ENCODE data around the gene P3R3URF. TPM values are rescaled to one million over a fixed set of nuclear protein-coding genes. Genes with fewer than 3 reads are reported as not detected.
"Not testable (repeated sequence)": the region's sequence is repeated elsewhere in the genome, so short reads cannot be mapped to it uniquely, and the experiment has no call there.

P3R3URF gene
- not detected in 3 replicates for total RNA-seq

DNA sequence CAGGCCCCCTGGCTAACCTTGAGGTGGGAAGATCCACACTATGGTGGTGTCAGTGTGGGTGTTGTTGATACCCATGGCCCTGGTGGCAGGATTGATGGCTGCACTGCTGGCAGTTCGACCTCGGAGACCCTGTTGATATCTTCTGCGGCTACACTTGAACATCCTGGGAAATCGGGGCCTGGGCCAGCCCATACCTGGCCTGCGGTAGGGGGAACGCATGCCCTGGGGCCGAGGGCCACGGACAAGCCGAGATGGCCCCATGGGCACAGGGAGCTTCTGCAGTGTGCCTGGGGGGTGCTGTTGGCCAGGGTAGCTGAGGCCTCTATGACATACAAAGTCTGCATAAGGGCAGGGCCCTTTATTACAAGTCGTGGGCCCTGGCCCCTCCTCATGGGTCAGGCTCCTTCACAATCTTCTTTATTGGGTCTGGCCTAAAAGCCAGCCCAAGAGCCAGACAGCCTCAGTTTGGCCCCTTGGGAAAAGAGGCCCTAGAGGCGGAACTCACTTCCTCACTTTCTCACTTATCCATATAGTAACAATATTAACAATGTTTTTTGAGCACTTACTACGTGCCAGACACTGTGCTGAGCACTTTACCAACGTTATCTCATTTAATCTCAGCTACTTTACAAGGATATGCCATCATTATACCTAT lies at the start of gene P3R3URF:
Gene P3R3URF (minus strand): TSS at position 278 of the 655 bp plus-strand sequence. CDS start 17 bp downstream, at position 261.
- no peak within 1 kb of the TSS for H3K27ac Mint-ChIP-seq
- H3K36me3 Mint-ChIP-seq, result no peaks in the 10 kb centered on the region
- H3K27me3 Mint-ChIP-seq (ENCODE audit: low read depth), result no peaks in the 10 kb centered on the region
- peaks cover 9% of the 10 kb centered on the region for H3K4me1 Mint-ChIP-seq
- H3K9me3 Mint-ChIP-seq, result no peaks in the 10 kb centered on the region
- H3K4me3 Mint-ChIP-seq, result no peak within 1 kb of the TSS
- TF ChIP-seq, protein P1, sequence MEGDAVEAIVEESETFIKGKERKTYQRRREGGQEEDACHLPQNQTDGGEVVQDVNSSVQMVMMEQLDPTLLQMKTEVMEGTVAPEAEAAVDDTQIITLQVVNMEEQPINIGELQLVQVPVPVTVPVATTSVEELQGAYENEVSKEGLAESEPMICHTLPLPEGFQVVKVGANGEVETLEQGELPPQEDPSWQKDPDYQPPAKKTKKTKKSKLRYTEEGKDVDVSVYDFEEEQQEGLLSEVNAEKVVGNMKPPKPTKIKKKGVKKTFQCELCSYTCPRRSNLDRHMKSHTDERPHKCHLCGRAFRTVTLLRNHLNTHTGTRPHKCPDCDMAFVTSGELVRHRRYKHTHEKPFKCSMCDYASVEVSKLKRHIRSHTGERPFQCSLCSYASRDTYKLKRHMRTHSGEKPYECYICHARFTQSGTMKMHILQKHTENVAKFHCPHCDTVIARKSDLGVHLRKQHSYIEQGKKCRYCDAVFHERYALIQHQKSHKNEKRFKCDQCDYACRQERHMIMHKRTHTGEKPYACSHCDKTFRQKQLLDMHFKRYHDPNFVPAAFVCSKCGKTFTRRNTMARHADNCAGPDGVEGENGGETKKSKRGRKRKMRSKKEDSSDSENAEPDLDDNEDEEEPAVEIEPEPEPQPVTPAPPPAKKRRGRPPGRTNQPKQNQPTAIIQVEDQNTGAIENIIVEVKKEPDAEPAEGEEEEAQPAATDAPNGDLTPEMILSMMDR (IDR thresholded peaks at IDR 0.05; ENCODE audit: unreplicated experiment), result peak; percentile 10
- DNase-seq (ENCODE audit: low spot score in 2 of 2, unreplicated experiment in 2 of 2), result no peak

DNA sequence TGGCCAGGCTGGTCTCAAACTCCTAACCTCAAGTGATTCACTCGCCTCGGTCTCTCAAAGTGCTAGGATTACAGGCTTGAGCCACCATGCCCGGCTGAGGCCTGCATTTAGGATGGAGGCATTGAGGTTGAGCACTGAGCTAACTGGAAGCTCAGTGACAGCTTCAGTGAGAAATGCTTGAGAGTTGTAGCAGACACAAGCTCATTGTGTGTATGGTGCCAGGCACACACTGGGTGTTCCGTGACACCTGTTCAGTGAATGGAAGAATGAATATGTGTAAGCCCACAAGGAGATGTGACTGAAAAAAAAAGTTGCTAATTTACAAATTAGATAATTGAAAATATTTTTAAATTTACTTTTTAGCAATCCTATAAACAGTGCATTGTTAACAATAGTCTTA lies 48.7 kb upstream of the P3R3URF start:
- Mint-ChIP-seq H3K4me3 (no peak overlapping the region), H3K9me3 (no peaks in the 10 kb centered on the region), H3K36me3 (no peaks in the 10 kb centered on the region), H3K27me3 (ENCODE audit: low read depth) (no peaks in the 10 kb centered on the region), H3K27ac (no peak overlapping the region), H3K4me1 (peaks cover 2% of the 10 kb centered on the region)
- TF ChIP-seq, protein P1 (IDR thresholded peaks at IDR 0.05; ENCODE audit: unreplicated experiment), result no peak
- no peak for DNase-seq (ENCODE audit: low spot score in 2 of 2, unreplicated experiment in 2 of 2)

DNA sequence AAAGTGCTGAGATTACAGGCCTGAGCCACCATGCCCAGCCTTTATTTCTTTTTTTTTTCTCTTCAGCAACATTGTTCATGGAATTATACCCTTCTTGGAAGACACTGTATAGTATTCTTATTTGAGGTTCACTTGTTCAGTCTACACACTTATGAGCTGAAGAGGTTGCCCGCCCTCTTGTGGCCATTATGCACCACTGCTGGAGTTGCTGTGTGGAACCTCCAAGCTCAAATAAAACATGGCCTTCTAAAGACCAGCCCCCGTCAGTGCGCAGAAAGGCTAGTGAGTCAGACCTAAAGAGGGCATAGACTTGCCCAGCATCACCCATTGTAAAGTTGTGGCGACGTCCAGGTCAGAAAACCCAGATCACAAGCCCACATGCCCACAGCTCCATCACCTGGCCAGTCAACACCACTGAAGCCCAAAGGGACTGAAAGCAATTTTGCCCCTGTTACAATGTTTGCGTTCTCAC lies 47.2 kb upstream of the P3R3URF start:
- Mint-ChIP-seq H3K9me3 (no peaks in the 10 kb centered on the region), H3K27me3 (ENCODE audit: low read depth) (no peaks in the 10 kb centered on the region), H3K27ac (no peak overlapping the region), H3K36me3 (no peaks in the 10 kb centered on the region), H3K4me1 (peaks cover 7% of the 10 kb centered on the region), H3K4me3 (no peak overlapping the region)
- TF ChIP-seq, protein P1 (IDR thresholded peaks at IDR 0.05; ENCODE audit: unreplicated experiment), result peak; percentile 82
- DNase-seq (ENCODE audit: low spot score in 2 of 2, unreplicated experiment in 2 of 2), result peak in 1 of 2 experiments; percentile 57

DNA sequence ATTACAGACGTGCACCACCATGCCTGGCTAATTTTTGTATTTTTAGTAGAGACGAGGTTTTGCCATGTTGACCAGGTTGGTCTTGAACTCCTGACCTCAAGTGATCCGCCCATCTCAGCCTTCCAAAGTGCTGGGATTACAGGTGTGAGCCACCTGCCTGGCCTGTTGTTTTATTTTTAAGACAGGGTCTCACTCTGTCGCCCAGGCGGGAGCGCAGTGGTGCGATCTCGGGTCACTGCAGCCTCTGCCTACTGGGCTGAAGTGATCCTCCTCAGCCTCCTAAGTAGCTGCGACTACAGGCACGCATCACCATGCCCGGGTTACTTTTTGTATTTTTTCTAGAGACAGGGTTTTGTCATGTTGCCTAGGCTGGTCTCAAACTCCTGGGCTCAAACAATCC lies 46.8 kb upstream of the P3R3URF start:
- not testable (repeated sequence) for H3K9me3 Mint-ChIP-seq; H3K27ac Mint-ChIP-seq; H3K27me3 Mint-ChIP-seq (ENCODE audit: low read depth); DNase-seq (ENCODE audit: low spot score in 2 of 2, unreplicated experiment in 2 of 2); H3K36me3 Mint-ChIP-seq; H3K4me1 Mint-ChIP-seq; H3K4me3 Mint-ChIP-seq

DNA sequence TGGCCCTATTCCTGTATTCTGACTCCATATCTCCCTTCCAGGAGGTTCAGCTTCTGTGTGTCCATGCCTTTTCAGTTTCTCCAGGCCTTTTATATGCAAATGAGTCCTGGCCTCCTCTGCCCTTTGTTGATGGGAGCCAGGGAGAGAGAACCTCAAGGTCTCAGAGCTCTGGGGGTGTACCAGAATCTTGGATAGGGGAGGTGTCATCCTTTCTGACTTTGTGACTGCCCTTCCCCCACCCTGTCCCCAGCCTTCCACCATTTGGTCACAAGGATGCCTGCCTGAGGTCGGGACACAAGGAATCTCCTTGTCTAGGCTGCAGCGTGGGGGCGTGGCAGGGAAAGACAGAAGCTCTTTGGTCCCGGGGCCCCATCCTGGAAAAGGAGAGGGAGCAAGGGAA lies 45.5 kb upstream of the P3R3URF start:
- no peaks in the 10 kb centered on the region for H3K36me3 Mint-ChIP-seq
- H3K4me1 Mint-ChIP-seq, result peaks cover 7% of the 10 kb centered on the region
- H3K27ac Mint-ChIP-seq, result no peak overlapping the region
- H3K27me3 Mint-ChIP-seq (ENCODE audit: low read depth), result no peaks in the 10 kb centered on the region
- DNase-seq (ENCODE audit: low spot score in 2 of 2, unreplicated experiment in 2 of 2), result no peak
- TF ChIP-seq, protein P1 (IDR thresholded peaks at IDR 0.05; ENCODE audit: unreplicated experiment), result no peak
- H3K9me3 Mint-ChIP-seq, result no peaks in the 10 kb centered on the region
- H3K4me3 Mint-ChIP-seq, result no peak overlapping the region

DNA sequence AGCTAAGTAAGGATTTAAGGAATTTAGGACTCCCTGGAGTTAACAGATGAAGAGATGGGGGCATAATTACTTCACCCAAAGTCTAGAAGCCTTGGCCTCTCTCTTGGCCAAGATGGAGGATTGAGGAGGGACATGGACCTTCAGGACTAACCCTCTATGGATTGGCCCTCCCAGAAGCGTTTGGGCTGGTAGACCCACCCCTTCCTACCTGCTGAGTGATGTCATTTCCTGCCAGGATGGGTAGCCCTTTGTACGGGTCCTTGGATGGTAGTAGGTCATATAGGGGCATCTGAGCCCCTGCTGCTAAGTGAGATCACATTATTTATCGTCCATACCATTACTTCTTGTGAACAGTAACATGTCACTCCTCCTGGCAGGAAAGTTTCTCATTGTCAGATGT lies 44.5 kb upstream of the P3R3URF start:
- H3K36me3 Mint-ChIP-seq, result no peaks in the 10 kb centered on the region
- no peaks in the 10 kb centered on the region for H3K27me3 Mint-ChIP-seq (ENCODE audit: low read depth)
- H3K4me1 Mint-ChIP-seq, result peaks cover 7% of the 10 kb centered on the region
- H3K4me3 Mint-ChIP-seq, result no peak overlapping the region
- no peak overlapping the region for H3K27ac Mint-ChIP-seq
- TF ChIP-seq, protein P1 (IDR thresholded peaks at IDR 0.05; ENCODE audit: unreplicated experiment), result no peak
- no peaks in the 10 kb centered on the region for H3K9me3 Mint-ChIP-seq
- no peak for DNase-seq (ENCODE audit: low spot score in 2 of 2, unreplicated experiment in 2 of 2)
